Fibroblast of gingiva (primary cell): ENCODE measurements around the gene TLE3.
"Not testable (repeated sequence)": the region's sequence is repeated elsewhere in the genome, so short reads cannot be mapped to it uniquely, and the experiment has no call there.

Experiments
- DNase-seq: peaks from one replicate; pipeline ENCODE4 v3.0.0-alpha.2; 2011; ENCODE audit warnings: low read depth

Gene TLE3

GRCh38 chr15:70125605-70126004 lies 27.9 kb upstream of the TLE3 start:
- no peak for DNase-seq

DNA sequence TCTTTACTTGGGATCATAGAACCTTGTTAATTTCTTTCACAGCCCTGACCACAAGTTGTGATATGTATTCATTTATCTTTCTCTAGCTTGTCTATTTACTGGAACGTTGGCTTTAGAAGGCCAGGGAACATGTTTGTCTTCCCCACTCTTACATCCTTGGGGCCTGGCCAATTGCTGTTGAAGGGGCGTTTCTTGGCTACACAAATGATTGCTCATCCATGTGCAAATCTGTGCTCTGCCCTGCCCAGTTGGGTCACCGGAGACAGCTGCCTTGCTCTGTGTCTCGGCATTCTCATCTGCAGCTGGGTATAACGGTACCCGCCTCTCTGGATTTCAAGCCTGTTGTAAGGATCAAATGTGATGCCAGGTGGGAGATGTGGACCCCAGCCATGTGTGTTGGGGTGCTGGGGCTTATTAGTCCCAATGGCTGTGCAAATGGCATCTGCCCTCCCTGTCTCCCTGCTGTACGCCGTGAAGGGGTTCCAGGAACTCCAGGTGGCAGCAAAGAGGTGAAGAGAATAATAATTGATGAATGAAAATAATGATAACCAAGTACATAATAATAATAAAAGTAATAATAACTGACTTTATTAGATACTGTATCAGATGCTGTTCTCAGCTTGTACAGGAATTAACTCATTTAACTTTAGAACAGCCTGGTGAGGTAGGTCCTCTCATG lies 24.0 kb upstream of the TLE3 start:
- DNase-seq: peak; percentile 74

GRCh38 chr15:70120958-70121623 lies 23.4 kb upstream of the TLE3 start:
- DNase-seq: no peak

- DNase-seq: no peak
These were observed 22.3 kb upstream of the TLE3 start for GRCh38 chr15:70119911-70120508.

GRCh38 chr15:70118599-70118998 lies 20.9 kb upstream of the TLE3 start:
- DNase-seq: no peak

- DNase-seq: no peak
These were observed 18.6 kb upstream of the TLE3 start for GRCh38 chr15:70116317-70116716.

DNA sequence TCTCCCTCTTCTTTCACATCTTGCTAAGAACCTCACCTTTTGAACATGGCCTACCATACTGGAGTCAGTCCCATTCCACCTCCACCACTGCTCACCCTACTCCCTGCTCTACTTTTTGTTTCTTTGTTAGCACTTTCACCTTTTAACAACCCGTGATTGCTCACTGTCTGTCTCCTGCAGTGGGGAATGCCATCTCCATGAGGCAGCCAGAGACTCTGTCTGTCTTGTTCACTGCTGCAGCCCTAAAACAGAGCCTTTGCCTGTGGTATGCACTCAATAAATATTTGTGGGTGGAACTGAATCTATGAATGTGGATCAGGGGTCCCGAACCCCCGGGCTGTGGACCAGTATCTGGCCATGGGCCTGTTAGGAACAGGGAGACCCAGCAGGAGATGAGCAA lies 16.5 kb upstream of the TLE3 start:
- DNase-seq: no peak

DNA sequence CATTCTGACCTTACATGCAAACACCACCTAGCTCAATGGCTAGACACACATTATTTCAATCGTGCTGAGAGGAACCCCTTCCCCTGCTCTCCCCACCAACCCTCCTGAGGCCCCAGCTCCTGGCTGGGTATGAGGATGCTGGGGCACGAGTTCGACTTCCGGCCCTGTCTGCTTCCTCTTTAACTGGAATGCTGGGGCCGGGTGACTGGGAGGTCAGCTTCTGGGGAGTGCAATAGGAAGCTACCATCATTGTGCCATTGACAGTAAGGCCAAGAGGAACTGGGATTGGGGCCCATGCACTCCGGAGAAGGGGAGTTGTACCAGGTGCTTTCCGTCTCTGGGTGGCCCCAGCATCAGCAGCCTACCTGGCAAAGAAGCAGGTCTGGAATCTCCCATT lies 15.6 kb upstream of the TLE3 start:
- DNase-seq: no peak

- DNase-seq: not testable (repeated sequence)
These were observed 15.0 kb upstream of the TLE3 start for GRCh38 chr15:70112572-70113303.

- DNase-seq: no peak
These were observed 14.3 kb upstream of the TLE3 start for GRCh38 chr15:70112074-70112395.

- peak; percentile 78 for DNase-seq
These were observed 13.7 kb upstream of the TLE3 start for GRCh38 chr15:70111203-70112073.

- DNase-seq: no peak
These were observed 12.3 kb upstream of the TLE3 start for GRCh38 chr15:70109978-70110377.

GRCh38 chr15:70109531-70109930 lies 11.8 kb upstream of the TLE3 start:
- DNase-seq: no peak

- DNase-seq: no peak
These were observed 6.3 kb upstream of the TLE3 start for GRCh38 chr15:70103880-70104626.

DNA sequence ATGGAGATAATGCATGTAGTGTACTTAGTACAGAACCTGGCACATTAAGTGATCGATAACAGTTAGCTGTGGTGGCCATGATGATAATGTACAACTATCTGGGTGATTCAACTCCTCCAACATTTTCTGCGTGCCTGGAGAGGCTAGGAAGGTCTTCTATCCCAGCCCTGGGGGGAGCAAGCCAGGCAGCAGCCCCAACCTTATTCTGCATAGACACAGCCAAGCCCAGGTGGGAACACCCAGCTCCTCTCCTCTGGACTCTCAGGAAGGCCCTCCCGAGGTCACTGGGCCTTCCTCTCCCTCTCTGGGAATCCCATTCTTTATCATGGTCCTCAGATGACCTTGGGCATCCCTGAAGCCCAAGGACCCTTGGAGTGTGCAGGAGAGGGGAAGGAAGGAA lies 5.1 kb upstream of the TLE3 start:
- DNase-seq: no peak

DNA sequence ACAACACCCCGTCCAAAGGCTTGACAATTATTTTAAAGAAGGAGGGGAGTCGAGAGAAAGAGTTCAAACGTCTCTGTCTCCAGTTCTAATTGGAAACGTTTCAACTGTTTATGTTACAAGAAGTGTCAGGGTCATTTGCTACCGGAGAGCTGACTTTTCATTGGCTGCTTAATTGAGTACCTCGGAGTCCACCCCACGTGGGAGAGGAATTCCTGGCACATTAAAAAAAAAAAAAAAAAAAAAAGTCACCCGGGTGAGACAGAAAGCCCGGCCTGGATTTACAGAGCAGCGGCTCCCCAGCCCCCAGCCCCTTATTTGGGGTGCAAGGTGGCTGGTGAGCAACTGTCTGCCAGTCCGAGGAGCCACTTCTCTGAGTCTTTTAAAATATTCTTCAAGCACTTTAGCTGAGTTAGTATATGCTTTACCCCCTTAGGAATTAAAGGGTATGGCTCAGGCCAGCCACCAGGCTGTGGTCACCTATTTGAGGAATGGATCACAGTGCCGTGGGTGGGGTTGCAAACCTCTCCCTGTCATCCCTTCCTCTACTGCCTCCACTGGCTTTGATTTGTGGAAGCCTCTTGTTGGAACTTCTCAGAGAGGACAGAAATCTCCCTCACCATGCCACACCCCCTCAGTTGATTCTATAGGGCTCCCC lies 3.9 kb upstream of the TLE3 start:
- DNase-seq: peak; percentile 87

DNA sequence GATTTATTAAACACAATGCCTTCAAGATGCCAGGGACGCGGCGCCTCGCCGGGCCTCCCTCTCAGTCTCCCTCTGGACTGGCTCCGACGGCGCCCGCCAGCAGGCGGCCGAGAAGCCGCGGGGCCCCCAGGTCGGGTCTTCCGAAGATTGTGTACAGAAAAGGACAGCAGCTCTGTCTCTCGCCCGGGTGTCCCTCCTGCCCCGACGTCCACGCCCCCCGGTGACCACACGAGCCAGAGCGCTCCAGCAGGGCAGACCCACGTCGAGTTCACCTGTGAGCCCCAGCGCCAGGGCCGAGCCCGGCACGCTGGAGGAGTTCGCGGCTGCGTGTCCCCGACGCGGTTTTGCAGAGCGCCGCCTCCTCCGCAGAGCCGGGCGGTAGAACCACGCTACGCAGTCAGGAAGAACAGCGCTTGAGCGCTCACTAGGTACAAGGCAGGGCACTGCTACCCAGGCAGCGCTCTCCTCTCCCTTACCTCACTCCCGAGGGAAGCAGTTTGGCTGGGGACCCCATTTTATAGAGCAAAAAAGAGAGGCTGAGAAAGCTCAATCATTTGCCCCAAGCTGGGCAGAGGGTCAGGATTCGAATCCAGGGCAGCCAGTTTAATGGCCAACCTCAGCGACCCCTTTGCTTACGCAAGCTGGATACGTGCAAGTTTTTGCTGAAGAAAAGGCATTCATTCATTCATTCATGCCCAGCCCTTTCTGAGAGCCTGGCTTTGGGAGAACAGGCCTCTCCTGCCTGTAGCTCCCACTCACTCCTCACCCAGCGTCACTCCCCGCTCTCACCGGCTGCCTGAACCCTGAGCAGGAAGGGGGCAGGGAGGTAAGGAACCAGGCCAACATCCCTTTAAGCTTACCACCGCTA lies 3.0 kb upstream of the TLE3 start:
- no peak for DNase-seq

DNA sequence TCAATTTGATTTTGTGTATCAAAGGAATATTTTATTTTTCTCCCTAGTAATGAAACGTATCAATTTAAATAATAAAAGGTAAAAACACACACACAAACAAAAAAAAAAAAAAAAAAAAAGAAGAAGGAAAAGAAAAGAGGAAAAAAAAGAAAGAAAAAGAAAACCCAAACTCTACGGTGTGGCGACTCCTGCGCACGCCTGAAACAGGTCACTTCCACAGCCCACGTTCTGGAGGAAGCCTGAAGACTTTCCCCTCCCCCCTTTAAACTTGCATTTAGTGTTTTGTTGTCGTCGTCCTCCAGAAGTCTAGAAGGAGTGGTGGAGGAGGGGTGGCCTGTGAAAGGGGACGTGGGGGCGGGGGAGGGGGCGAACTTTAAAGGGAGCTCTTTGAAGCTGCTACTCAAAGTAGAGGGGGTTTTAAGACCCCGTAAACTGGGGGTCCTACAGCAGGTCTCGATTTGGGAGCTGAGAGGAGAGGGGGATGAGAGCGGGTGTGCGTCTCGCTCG lies 2.3 kb upstream of the TLE3 start:
- DNase-seq: no peak

- DNase-seq: peak; percentile 100
These were observed 1.6 kb upstream of the TLE3 start for GRCh38 chr15:70099167-70099966.
